ENCODE measurements around the gene HAUS7.

Gene HAUS7

DNA sequence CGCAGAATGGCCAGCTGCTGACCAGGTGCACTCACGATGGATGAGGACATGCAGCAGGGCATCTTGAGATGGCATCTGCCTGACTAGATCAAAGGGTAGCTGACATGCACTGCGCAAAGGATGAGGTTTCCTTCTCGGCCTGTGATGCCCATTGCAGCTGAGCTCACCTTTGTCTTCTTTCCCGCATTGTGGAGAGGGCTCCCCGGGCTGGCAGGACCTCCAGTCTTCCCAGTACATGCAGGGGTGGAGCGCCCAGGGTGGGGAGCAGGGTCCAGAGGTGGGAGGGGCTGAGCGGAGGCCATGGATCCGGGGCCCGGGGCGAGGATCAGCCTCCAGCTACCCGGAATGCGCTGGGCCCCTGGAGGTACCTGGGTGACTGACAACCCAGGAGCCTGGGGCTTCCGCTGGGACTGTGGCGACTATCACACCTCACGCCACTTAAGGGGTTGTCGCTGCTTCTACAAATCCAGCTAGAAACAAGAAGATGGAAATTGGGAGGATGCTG lies 36.5 kb downstream of the HAUS7 start:
- DNase-seq = no peak

DNA sequence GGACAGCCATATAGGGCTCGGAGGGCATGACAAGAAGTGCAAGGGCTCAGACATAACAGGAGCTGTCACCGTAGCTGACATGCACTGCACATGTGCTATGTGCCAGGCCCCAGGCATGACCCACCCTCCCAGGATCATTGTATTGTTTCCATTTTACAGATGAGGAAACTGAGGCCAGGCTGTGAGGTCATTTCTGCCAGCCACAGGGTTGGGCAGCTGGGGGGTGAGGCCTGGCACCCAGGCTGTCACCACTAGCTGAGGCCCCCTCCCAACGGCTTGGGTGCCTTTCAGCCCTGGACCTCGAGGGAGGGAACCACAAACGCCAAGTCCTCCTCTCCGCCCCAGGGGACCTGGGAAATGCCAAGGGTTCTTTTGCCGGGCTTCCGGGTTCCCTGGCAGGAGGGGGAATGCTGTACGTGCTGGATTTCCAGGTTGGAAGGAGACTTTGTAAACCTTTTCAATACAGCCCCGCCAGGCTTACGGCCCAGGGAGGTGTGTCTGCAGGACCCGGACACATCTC lies 37.2 kb downstream of the HAUS7 start:
- no peak for DNase-seq

DNA sequence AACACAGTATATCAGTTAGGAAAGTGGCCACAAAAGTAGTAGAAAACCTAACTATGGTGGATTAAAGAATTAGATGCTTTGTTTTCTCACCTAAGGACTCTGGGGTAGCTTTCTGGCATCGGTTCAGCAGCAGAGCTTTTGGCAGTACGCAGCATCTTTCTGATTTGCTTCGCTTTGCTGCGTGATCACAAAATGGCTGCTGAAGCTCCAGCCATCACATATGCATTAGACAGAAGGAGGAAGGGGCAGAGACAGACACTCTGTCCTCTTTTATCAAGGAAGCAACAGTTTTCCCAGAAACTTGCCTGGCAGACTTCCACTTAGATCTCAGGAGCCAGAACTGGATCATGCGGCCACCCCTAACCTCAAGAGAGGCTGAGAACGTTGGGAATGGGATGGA lies 39.6 kb downstream of the HAUS7 start:
- no peak for DNase-seq

DNA sequence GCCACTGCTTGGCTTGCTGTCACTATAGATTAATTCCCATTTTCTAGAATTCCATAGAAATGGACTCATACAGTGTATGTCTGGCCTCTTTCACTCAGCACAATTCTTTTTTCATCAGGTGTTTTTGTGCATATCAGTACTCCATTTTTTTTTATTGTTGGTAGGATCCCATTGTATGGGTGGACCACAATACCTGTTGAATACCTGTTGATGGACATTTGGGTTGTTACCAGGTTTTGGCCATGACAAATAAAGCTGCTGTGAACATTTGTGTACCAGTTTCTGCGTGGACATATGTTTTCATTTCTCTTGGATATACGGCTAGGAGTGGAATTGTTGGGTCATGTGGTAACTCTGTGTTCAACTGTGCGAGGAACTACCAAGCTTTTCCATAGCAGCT lies 44.2 kb downstream of the HAUS7 start:
- no peak for DNase-seq

DNA sequence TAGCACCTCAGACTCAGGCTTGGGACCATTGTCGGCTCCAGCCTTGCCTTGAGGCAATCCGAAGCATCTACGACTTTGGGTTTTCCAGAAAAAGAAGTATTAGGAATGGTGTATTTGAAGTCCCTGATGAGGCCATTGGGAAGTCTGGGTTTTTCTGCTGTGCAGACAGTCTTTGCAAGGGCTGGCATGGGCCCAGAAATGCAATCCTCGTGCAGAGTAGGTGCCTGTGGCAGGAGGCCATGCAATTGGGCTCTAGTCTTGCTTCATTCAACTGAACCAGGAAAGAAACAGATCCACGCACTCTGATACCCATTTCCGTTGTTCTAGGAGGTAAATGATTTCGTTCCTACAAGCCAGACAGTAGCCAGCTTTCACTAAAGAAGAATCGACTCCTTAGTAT lies 46.7 kb downstream of the HAUS7 start:
- DNase-seq = no peak

DNA sequence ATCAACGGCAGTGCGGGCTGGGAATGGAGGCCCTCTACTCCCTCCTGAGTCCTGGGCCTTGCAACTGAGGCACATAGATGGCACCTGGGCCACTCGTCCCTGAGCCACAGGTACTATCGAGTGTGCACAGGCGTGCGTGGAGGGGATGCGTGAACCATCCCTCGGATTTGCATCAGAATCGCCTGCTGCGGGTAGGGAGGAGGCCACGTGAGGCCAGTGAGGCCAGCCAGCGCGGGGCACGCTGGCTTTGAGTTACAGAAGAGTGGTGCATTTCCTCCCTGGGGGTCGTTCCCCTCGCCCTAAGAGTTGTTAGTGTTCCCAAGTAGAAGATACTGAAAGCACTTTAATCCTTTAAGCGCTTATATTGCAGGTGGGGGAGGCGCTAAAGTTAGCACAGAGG lies 48.5 kb downstream of the HAUS7 start:
- no peak for DNase-seq

DNA sequence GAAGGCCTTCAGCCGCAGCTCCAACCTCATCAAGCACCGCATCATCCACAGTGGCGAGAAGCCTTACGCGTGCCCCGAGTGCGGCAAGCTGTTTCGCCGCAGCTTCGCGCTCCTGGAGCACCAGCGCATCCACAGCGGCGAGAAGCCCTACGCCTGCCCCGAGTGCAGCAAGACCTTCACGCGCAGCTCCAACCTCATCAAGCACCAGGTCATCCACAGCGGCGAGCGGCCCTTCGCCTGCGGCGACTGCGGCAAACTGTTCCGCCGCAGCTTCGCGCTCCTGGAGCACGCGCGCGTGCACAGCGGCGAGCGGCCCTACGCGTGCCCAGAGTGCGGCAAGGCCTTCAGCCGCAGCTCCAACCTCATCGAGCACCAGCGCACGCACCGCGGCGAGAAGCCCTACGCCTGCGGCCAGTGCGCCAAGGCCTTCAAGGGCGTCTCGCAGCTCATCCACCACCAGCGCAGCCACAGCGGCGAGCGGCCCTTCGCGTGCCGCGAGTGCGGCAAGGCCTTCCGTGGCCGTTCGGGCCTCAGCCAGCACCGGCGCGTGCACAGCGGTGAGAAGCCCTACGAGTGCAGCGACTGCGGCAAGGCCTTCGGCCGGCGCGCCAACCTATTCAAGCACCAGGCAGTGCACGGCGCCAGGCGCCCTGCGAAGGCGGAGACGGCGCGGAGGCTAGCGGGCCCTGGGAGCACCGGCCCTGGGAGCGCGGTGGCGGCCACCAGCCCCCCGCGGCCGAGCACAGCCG lies 49.4 kb downstream of the HAUS7 start:
- no peak for DNase-seq

DNA sequence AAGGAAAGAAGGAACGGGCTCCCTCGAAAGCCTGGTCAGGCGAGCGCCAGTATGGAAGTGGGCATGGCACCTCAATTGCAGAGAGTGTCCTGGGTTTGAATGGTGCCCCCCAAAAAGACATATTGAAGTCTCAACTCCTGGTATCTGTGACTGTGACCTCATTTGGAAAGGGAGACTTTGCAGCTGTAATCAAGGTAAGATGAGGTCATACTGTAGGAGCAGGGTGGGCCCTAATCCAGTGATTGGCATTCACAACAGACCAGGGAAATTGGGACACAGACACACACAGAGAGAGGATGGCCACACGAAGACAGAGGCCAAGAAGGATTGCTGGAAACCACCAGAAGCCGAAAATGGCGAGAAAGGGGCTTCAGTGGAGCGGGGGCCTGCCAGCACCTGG lies 52.7 kb downstream of the HAUS7 start:
- DNase-seq = no peak

DNA sequence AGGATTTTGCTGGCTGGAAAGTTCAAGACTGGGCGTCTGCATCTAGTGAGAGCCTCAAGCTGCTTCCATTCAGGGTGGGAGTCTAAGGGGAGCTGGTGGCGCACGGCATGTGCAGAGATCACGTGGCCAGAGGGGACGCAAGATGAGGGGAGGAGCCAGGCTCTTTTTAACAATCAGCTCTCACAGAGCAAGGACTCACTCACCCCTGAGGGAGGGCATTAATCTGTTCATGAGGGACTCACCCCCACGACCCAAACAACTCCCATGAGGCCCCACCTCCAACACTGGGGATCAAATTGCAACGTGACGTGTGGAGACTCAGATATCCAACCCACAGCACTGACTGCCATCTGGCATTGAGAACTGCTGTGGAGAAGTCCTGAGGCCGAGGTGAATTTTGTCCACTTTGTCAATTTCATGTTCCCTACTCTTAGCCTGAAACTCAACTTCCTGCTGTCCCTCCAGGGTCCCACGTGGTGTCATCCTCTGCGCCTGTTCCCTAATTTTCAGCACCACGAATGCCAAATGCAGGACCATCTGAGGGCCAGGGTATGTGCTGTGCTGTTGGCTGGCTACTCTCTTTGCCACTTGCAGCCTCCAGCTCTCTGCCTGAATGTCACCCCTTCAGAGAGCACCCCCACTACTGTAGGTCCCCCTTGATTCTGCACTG lies 53.5 kb downstream of the HAUS7 start:
- no peak for DNase-seq

DNA sequence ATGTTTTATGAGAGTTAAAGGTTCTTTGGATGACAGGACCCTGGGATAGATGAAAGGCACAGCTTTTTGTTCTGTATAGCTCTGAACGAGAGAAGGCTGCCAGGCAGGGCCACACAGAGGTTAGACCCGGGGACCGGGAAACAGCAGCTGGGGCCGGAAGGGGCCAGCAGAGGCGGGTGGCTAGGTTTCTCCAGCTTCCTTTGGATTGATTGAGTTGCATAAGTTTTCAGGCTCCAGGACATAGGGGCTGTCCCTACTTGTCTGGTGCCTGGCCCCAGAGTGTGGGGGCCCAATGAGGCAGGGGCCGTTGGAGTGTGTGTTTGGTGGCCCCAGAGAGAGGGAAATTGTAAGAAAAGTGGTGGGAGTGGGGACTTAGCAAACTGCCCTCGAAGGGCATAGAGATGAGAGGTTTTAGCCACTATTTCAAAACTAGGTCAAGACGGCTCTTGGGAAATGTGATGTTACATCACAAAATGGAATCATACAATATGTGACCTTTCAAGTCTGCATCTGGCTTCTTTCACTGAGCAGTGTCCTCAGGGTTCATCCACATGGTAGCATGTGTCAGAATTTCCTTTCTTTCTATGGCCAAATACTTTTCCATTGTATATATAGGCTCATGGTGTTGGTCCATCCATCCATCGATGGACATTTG lies 55.4 kb downstream of the HAUS7 start:
- no peak for DNase-seq

DNA sequence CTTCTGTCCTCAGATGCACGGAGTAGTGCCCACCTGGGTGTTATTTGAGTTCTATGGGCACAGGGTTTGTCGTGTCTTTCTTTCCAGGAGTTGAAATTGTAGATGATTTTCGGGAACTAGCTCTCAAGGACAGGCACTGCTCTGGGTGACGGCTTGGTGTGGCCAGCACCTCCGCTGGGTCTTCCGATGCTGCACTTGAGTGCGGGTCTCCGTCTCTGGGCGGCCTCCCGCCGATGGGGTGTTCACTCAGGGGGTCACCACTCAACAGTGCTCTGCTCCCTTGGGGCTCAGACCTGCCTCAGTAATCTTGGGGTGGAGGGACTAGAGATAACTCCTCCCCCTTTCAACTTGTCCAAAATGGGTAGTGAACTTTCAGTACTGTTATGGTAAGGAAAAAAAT lies 56.6 kb downstream of the HAUS7 start:
- DNase-seq = no peak

DNA sequence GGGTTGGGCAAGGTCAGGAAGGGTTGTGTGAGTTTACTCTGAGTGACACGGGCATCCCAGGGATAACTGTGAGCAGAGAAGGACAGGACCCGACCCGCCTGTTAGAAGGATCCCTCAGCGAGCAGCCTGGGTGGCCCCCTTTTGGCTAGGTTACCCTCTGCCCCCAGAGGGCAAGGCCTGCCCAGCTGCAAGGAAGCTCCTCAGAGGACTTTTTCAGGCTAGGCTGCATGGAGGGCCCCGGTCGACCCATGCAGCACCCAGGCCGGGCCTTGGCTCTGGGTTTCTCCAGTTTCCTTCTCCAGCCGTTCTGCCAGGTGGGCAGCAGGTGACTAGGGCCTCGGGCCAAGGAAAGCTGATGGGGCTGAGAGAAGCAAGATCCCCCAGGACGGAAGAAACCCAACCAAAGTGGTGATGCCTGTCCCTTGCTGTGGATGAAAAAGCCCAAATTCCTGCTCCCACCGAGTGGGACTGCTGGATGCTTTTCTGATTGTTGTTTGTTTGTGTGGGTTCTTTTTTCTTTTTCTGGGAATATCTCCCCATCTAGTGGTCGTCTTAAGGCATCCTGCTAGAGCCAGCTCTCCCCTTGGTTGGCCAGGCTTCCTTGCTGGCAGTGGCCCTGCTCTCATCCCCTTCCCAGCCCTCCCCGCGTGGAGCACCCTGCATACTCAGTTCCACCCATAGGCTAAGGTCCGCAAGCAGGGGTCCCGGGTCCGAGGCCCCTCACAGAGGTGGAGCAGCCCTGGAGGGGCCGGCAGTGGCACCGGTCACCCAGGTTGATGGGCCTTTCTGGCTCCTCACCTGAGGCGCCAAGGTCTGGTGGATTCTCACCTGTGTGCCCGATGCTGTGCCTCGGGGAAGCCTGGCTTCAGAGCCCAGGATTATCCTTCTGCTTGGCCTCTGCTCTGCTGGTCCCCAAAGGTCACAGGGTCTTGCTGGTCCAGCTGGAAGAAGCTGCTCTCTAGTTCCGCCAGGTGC lies 57.3 kb downstream of the HAUS7 start:
- no peak for DNase-seq

DNA sequence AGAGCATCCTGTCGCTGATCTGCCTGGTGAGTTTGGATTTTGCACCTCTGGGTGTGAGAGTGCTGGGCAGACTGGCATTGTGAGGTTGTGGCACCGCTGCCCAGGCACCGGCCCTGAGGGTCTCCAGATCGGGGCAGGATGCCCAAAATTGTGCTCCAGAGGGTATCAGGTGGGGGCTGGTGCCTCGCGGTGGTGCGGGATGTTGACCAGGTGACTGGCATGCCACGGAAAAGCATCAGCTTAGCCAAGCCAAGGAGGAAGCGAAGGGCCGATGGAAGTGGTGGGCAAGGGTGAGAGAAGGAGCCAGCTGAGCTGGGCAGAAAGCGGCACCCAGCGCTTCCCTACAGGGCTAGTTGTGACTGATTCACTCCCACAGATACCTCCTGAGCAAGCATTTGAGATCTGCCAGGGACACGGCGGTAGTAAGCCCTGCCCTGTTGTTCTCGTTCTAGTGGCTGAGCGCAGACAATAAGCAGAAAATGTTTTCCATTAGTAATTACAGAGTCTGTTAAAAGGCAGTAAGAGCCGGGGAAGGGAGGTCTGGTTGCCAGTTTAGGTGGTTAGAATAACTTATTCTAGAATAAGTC lies 58.3 kb downstream of the HAUS7 start:
- DNase-seq = peak; percentile 4

DNA sequence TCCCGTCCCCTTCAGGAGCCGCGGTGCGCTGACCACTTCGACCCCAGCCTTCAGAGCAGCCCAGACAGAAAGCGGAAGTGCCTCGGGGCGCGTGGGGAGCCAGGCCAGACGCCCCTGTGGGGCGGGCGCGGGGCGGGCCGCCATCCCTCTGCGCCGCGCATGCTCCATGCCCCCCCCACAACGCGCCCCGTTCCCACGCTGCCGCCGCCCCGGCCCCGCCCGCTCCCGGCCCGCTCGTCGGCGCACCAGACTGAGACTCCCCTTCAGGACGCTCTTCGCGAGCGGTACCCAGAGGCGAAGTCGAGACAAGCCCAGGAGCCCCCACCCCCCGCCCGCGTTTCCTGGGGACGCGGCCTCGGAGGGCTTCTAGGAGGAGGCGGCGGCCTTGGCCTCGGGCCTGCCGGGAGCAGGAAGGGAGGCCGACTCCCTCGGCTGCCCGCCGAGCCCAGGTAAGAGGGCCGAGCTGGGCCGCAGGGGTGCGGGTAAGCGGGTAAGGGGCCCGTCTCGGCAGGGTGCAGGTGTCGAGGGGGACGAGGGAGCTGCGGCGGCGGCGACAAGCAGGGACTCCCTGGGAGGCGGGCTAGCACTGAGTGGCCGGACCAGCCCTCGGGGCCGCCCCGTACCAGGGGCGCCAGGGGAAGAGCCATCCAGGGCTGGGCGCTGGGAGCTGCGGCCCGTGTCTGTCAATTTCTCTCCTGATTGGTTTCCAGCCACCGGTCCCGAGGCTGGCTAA lies 59.0 kb downstream of the HAUS7 start, which contains the start of gene ZFP92:
Gene ZFP92 (plus strand): TSS at position 218 of the 733 bp plus-strand sequence. CDS start 6,851 bp downstream, outside the sequence.
- DNase-seq = no peak

DNA sequence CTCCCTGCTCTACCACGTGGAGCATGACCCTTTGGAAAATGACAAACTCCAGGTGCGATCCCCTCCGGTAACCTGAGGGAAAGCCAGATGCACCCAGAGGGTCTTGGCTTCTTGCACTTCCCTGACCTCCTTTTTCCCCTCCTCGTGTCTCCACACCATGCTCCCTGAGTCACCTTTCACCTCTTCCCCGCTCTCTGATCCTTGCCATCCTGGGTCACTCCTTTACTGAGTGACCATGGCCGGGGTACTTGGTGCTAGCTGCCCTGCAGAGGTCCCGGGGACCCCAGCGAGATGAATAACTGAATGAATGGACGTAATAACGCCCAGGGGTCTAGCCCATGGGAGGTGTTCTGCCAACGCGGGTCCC lies 59.5 kb downstream of the HAUS7 start:
- no peak for DNase-seq

DNA sequence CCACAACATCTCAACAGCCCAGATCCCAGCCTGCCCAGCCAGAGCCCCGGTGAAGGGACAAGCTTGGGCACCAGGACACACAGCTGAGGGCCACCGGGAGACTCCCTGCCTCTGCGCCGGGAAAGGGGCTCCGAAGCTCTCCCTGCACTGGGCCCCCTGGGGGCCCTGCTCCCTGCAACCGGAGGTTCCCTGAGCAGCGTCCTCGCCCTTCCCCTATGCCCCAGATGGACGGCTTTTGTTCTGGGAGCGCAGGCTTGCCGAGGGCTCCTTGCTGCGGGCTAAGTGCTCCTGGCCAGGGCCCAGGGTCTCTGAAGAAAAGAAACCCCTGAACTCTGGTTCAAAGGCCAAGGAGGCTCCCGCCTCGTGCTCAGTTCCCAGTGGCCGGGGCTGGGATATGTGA lies 60.0 kb downstream of the HAUS7 start:
- DNase-seq = no peak

DNA sequence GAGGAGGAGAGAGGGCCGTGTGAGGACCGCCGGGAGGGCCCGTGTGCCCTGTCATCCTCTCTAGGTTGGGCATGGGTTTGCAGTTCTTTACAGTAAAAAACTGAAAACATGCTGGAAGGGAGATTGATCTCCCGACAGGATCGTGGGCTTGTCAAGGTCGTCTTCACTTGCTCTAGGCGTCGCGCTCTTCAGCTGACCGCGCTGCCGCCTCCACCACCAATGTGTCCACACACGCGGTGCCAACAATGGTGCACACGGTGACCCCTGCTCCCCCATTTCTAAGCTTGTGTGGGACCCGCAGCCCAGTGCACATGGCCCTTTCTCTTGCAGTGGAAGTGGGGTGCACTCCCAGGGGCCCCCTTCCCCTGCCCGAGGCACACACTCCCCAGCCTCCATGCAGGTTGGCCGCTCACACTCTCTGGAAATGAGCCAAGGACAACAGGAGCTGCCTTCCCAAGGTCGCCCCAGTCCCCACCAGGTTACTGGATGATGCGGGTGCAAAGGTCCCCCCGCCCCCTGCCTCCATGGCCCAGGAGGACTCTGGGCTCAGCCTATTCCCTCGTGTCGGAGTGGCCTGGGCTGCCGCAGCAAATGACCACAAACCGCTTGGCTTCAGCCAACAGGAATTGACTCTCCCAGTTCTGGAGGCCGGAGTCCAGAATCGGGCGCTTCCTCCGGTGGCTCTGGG lies 60.8 kb downstream of the HAUS7 start:
- DNase-seq = no peak

DNA sequence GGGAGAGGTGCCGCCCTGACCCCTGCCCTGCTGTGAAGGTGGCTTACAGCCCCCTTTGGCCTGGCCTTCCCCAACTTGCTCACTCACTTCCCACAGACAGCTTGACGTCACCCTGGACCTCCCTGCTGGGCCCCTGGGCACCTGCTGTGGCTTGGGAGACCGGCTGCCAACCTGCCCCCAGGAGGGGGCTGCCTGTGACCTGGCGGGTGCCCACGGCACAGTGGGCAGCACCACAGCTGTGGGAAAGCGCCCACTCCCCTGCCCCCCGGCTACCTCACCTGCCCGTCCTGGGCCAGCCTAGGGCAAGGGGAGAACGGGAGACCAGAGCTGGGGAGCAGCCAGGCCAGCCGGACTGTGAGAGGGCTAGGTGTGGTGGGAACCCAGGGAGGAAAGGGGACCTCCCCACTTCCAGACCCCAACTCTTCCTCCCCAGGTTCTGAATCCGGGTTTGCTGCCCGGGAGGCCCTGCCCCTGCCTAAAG lies 61.5 kb downstream of the HAUS7 start:
- no peak for DNase-seq

DNA sequence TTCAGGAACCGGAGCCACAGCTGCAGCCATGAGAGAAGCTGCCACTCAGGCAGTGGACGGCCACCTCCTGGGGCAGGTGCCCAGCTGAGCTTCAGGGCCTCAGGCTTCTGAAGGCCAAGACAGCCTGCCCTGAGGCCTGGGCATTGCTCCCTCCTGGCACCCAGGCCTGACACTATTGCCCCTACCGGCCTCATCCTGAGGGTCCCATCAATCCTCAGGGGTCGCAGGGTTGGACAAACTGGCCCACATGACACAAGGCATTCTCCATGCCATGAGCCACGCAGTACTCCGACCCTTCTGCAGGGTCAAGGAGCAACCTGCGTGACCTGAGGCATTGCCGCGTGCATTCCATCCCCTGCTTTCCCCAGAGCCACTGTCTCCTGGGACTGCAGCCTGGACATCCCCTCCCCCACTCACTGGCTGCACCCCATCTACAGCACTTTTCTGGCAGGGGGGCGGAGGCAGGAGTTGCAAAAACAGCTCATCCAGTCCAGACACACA lies 62.1 kb downstream of the HAUS7 start:
- DNase-seq = no peak

DNA sequence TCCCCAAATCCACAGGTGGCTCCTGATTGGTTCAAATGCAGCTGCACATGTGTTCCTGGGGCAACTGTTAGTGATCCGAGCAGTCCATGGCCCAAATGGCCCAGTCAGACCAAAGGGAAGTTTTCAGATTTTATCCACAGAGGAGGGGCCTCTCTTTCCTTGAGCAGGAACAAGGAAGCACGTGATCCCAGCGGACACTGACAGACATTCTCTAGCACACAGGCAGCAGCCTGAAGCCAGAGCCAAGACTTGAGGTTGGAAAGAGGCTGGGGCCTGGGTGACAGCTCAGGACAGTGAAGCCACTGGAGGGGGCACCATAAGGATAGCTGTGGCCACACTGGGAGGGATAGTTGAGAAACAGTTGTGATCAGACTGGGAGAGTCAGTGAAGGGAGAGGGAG lies 62.6 kb downstream of the HAUS7 start:
- no peak for DNase-seq

Data from NCI-H748 treated with DMSO at 0.1 percent for 48 hours (cell line).